D721Med (cell line): Measurements from ENCODE around the gene ADAMTS7.
"Not testable (repeated sequence)": the region's sequence is repeated elsewhere in the genome, so short reads cannot be mapped to it uniquely, and the experiment has no call there.

ENCODE experiments used
- DNase-seq: peaks from one replicate; pipeline ENCODE4 v3.0.0; 2011; ENCODE audit warnings: low spot score; ENCODE audit not compliant: insufficient read length
- FAIRE-seq: peaks from 2 replicates; lab custom pipeline; 2011; peaks lifted over from hg19 to GRCh38; lab: Jason Lieb, UNC
- TF ChIP-seq, protein P1 (sequence below): IDR thresholded peaks from 2 replicates; pipeline ENCODE4 v1.5.1; 2012; ENCODE audit warnings: mild to moderate bottlenecking, control low read depth; ENCODE audit not compliant: insufficient read depth; ENCODE audit errors: missing control alignments

Gene ADAMTS7

DNA sequence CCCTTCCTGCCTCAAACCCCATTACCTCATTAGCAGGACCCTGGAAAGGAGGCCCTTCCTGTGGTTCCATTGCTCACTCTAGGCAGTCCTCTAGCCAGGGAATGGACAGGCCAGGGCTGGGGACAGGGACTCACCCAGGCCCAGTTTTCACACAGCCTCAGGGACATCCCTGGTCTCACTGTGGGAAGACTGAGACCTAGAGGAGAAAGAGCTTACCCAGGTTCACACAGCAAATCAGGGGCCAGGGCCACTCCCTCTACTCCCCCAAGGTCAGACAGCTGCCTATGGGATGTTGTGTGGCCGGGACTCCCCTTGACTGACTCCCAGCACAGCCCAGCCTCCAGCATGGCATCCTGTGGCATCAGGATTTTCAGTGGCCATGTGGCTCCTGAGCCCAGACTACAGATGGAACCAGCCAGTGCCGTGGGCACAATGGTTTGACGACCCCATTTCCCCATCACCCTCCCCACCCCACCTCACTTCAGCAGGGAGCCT lies 49.3 kb downstream of the ADAMTS7 start:
- TF ChIP-seq, protein P1, sequence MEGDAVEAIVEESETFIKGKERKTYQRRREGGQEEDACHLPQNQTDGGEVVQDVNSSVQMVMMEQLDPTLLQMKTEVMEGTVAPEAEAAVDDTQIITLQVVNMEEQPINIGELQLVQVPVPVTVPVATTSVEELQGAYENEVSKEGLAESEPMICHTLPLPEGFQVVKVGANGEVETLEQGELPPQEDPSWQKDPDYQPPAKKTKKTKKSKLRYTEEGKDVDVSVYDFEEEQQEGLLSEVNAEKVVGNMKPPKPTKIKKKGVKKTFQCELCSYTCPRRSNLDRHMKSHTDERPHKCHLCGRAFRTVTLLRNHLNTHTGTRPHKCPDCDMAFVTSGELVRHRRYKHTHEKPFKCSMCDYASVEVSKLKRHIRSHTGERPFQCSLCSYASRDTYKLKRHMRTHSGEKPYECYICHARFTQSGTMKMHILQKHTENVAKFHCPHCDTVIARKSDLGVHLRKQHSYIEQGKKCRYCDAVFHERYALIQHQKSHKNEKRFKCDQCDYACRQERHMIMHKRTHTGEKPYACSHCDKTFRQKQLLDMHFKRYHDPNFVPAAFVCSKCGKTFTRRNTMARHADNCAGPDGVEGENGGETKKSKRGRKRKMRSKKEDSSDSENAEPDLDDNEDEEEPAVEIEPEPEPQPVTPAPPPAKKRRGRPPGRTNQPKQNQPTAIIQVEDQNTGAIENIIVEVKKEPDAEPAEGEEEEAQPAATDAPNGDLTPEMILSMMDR = no peak
- DNase-seq = no peak
- no peak for FAIRE-seq

DNA sequence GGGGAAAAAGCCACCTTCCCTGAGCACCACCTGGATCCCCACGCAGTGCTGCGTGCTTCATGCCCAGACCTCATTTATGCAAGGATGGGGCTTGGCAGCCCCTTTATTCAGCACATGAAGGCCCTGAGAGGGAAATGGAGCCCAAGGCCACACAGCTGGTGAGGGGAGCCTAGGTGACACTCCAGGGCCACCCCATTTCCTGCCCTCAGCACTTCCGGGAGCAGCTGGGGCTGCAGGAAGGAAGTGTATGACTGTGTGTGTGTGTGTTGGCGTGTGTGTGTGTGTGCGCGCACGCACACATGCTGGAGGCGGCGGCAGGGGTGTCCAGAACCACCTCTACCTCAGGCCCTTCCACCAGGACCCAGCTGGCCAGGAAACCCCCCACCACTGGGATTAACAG lies 49.8 kb downstream of the ADAMTS7 start:
- not testable (repeated sequence) for DNase-seq, FAIRE-seq

DNA sequence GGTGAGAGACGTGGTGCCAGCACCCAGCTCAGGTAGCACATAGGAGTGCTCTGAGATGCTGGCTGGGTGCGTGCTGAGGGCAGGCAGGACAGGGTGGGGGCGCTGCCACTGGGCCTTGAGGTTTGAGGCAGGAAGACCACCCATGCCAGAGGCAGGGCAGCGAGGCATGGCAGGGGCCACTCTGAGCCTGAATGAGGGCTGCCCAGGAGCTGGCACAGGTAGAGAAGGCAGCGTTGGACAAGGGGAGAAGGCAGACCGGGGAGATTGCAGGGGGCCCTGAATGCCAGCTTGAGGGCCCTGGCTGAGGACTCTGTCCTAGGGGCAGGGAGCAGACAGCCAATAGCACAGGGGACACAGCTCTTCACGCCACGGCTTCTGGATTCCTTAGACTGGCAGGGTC lies 50.2 kb downstream of the ADAMTS7 start:
- TF ChIP-seq, protein P1 = no peak
- FAIRE-seq = no peak
- DNase-seq = no peak

DNA sequence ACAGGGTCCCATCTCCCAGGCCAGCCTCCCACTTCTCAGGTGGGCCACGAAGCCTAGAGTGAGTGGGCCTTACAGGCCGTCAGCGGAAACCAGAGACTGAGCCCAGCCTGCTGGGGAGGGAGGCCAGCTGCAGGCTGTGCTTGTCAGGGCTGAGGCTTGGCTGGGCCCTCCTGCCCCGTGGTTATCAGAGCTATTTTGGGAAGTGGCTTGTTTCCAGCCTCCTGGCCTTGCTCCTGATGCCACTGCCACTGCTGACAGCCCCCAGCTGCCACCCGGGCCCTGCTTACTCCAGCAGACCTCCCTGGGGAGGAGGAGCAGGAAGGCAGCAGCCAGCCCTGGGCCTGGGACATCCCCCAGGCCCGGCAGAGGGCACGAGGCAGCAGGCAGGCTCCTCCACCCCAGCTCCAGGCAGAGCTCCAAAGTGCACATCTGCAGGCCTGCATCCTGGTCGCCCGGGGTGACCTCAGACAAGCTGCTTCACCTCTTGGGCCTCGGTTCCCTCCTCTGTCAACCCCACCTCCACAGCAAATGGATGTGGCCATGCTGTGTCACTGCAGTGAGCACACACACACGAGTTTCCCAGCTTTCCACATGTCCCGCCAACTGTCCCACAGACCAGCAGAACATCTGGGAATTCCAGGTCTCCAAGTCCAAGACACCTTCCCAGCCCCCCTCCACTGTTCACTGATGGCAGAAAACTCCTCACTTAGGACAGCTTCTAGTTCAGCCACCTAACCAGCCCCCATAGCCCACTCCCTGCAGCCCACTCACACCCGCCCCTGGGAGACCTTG lies 51.0 kb downstream of the ADAMTS7 start:
- not testable (repeated sequence) for DNase-seq, FAIRE-seq

DNA sequence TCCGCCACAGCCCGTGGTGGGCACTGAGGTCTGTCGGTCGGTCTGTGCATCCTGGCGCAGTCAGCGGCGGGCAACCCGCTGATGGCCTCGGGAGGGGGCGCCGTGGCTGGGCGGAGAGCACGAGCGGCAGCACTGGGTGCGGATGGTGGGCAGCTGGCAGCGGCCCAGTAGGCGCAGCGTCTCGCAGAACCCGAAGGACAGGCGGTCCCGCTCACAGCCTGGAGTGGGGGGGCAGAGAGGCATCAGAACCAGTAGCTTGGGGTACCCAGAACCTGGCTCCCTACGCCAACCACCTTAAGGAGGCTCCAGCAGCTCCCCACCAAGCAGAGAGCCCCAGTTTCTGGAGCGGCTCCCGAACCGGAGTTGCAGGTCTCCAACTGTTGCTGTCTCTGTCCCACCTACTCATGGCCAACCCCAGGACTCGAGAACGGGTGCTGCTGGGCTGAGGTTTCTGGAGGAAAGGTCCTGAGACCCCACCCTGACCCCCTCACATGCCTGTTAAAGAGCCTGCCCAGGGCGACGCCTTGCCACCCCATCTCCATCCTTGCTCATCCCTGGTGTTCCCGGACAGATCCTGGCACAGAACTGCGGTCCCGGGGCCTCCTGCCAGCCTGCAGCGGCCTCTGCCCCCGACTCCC lies 51.8 kb downstream of the ADAMTS7 start:
- DNase-seq, FAIRE-seq: not testable (repeated sequence)

DNA sequence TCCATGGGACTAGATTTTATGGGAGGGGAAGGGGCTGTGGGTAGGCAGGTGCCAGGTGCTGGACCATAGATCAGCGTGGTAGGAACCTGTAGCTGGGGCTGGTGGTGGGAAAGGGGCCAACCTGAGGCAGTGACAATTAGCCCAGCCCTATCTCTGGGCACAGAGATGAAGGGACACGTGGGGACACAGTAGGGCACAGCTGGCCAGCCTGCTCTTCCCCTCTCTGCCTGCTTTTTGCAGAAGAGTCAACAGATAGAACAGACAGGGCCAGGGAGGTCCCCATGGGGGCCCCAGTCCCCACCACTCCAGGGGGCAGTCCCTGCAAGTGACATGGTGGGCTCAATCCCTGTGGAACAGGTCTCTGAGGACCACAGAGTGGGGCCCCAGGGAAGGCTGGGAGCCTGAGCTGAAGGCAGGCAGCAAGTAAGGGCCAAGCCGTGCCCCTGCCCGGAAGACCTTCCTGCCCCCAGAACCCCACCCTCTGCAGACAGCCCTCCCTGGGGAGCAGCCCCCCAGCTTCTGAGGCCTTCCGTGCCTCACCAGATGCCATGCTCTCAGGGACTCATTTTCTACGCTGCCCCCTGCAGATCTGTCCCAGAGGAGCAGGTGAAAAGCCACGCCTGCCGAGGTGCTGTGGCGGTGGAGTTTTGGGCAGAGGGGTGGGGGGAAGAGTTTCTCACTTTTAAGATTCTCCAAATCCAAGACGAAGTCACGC lies 52.6 kb downstream of the ADAMTS7 start:
- FAIRE-seq, DNase-seq: not testable (repeated sequence)

DNA sequence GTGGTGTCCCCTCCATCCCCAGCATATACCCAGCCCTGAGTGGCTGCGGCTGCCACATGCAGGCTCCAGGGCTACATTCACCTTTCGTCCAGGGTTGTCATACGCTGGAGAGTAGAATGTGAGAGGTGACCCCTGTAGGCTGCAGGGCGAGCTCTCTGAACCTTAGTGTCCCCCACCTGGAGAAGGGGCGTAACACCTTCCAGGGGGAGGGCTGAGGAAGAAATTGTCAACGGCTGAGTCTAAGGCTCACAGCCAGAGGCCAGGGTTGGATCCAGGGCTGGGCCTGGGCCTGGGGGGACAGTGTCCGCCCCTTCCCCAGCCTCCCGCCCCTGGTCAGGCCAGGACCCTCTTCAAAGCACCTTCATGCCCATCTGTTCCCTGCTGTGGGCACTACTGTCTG lies 53.2 kb downstream of the ADAMTS7 start:
- FAIRE-seq, DNase-seq: not testable (repeated sequence)

DNA sequence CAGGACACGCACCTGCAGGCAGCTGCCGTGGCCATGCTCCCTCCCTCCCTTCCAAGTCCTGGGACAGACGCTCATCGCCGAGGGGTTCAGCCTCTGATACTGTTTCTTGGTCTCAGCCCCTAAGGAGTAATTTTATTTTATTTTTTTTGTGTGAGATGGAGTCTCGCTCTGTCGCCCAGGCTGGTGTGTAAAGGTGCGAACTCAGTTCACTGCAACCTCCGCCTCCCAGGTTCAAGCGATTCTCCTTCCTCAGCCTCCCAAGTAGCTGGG lies 53.7 kb downstream of the ADAMTS7 start:
- DNase-seq = no peak
- FAIRE-seq = no peak
- TF ChIP-seq, protein P1 = no peak

DNA sequence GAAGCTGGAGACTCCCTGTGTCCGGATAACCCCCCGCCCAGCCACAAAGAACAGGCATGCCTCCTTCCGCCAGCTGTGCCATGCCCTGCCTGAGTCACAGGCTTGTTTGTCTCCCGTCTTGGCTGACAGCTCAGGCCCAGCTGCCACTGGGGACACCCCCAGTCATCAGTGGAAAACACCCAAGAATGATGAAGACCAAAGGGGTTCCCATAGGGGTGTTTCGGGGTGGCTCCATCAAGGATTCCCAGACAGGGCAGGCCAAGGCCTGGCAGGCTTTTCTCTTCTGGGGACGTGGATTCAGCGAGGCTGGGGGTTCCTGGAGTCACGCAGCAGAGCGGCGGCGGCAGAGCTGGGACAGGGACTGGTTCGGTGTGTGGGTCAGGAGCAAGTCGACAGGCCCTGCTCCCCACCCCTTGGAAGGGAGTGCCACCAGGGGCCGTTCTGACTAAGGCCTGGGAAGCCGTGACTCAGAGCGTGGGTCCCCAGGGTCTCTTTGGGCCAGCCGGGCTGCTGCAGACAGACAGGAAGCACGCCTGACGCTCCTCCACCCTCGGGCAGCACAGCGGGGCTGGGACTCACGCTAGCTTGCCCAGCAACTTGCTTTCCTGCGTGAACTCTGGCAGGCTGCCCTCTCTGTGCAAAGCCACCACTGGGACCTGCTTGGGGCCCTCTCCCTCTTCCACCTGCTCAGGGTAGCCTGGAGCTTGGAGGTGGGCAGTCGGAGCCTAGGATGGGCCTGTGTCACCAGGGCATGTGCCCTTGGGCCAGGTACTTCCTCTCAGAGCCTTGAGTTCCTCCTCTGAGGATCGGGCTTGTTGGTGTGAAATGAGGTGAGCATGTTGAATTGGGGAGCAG lies 54.3 kb downstream of the ADAMTS7 start:
- FAIRE-seq = not testable (repeated sequence)

More for the DNA sequence above, 54.3 kb downstream of the ADAMTS7 start:
- not testable (repeated sequence) for DNase-seq
